ENCODE data around the gene CCL27. TPM values are rescaled to one million over a fixed set of nuclear protein-coding genes. Genes with fewer than 3 reads are reported as not detected.

CCL27 gene
- total and polyA plus RNA-seq, 2 donors from 2014 or later, result not detected

GRCh38 chr9:34652602-34653000, 9.9 kb downstream of the CCL27 start:
- H3K4me1 ChIP-seq (ENCODE audit: control insufficient read depth in 2 of 3, insufficient read depth in 2 of 3, low read depth in 1 of 3, low read length in 3 of 3), result peaks cover 16 to 39% (median 32%) of the 10 kb centered on the region in 3 donors
- FAIRE-seq (no peak), DNase-seq (peak in 1 of 5 donors; percentile 12)
- no peaks in the 10 kb centered on the region for H3K9me3 ChIP-seq (ENCODE audit: control insufficient read depth in 2 of 3, insufficient read depth in 1 of 3, low read length in 3 of 3)
- no peak for TF ChIP-seq CTCF (IDR thresholded peaks at IDR 0.05; ENCODE audit: borderline replicate concordance, extremely low read depth, insufficient read depth)
- H3K9ac ChIP-seq (ENCODE audit: low read length in 3 of 3), result peak overlapping the region in 2 of 3 donors; percentile 44 to 62
- peaks cover 4 to 18% (median 5%) of the 10 kb centered on the region in 3 donors for H3K36me3 ChIP-seq (ENCODE audit: control insufficient read depth in 2 of 3, insufficient read depth in 3 of 3, low read length in 3 of 3)
- intact Hi-C loops (cut with DNase I), result no loop called here
- no peaks in the 10 kb centered on the region for H3K27me3 ChIP-seq (ENCODE audit: control insufficient read depth, insufficient read depth, low read length)
- peak overlapping the region; percentile 9 to 51 for H3K27ac ChIP-seq (ENCODE audit: low read depth in 2 of 2, low read length in 2 of 2)
- peak overlapping the region; percentile 63 to 89 (median 77) for H3K4me3 ChIP-seq (ENCODE audit: low read length in 3 of 3)

GRCh38 chr9:34651876-34652601, 10.4 kb downstream of the CCL27 start, which contains the start of gene IL11RA:
IL11RA (plus strand) TSS chr9:34652185; CDS start chr9:34655218, 3,033 bp downstream.
- FAIRE-seq, result no peak
- intact Hi-C loops (cut with DNase I), result no loop called here
- peak within 1 kb of the TSS; percentile 63 to 89 (median 77) for H3K4me3 ChIP-seq (ENCODE audit: low read length in 3 of 3)

GRCh38 chr9:34651321-34651720, 11.1 kb downstream of the CCL27 start:
- DNase-seq (no peak), FAIRE-seq (no peak)
- no peak for TF ChIP-seq CTCF (IDR thresholded peaks at IDR 0.05; ENCODE audit: borderline replicate concordance, extremely low read depth, insufficient read depth)
- no peaks in the 10 kb centered on the region for H3K9me3 ChIP-seq (ENCODE audit: control insufficient read depth in 2 of 3, insufficient read depth in 1 of 3, low read length in 3 of 3)
- peak overlapping the region; percentile 13 to 66 (median 63) for H3K4me3 ChIP-seq (ENCODE audit: low read length in 3 of 3)
- intact Hi-C loops (cut with DNase I), result no loop called here
- H3K36me3 ChIP-seq (ENCODE audit: control insufficient read depth in 2 of 3, insufficient read depth in 3 of 3, low read length in 3 of 3), result peaks cover 4 to 18% (median 5%) of the 10 kb centered on the region in 3 donors
- H3K9ac ChIP-seq (ENCODE audit: low read length in 3 of 3), result peak overlapping the region in 1 of 3 donors; percentile 63
- H3K27me3 ChIP-seq (ENCODE audit: control insufficient read depth, insufficient read depth, low read length), result no peaks in the 10 kb centered on the region
- peak overlapping the region; percentile 63 to 72 for H3K27ac ChIP-seq (ENCODE audit: low read depth in 2 of 2, low read length in 2 of 2)
- H3K4me1 ChIP-seq (ENCODE audit: control insufficient read depth in 2 of 3, insufficient read depth in 2 of 3, low read depth in 1 of 3, low read length in 3 of 3), result peaks cover 19 to 45% (median 38%) of the 10 kb centered on the region in 3 donors

More at GRCh38 chr9:34651876-34652601, 10.4 kb downstream of the CCL27 start, which contains the start of gene IL11RA:
- peak; percentile 79 to 95 (median 90) for DNase-seq
- Histone ChIP-seq H3K27me3 (ENCODE audit: control insufficient read depth, insufficient read depth, low read length) (no peaks in the 10 kb centered on the region), H3K36me3 (ENCODE audit: control insufficient read depth in 2 of 3, insufficient read depth in 3 of 3, low read length in 3 of 3) (peaks cover 4 to 18% (median 5%) of the 10 kb centered on the region in 3 donors), H3K27ac (ENCODE audit: low read depth in 2 of 2, low read length in 2 of 2) (peak within 1 kb of the TSS; percentile 63 to 72), H3K9ac (ENCODE audit: low read length in 3 of 3) (peak within 1 kb of the TSS in 2 of 3 donors; percentile 62 to 63), H3K9me3 (ENCODE audit: control insufficient read depth in 2 of 3, insufficient read depth in 1 of 3, low read length in 3 of 3) (no peaks in the 10 kb centered on the region), H3K4me1 (ENCODE audit: control insufficient read depth in 2 of 3, insufficient read depth in 2 of 3, low read depth in 1 of 3, low read length in 3 of 3) (peaks cover 19 to 44% (median 38%) of the 10 kb centered on the region in 3 donors)
- no peak for TF ChIP-seq CTCF (IDR thresholded peaks at IDR 0.05; ENCODE audit: borderline replicate concordance, extremely low read depth, insufficient read depth)
